HEK293T (cell line): ENCODE results near the gene EPHB2.

Experiments
- ARNT ChIP-seq: fragments of 450-650 bp; IDR thresholded peaks from 2 replicates; pipeline ENCODE4 v1.6.1; 2017; ENCODE audit warnings: mild to moderate bottlenecking
- CTBP1 ChIP-seq: fragments of 450-650 bp; IDR thresholded peaks from 2 replicates; pipeline ENCODE4 v1.6.1; 2016; ENCODE audit warnings: borderline replicate concordance
- FOXM1 ChIP-seq: fragments of 450-650 bp; IDR thresholded peaks from 2 replicates; pipeline ENCODE4 v1.6.1; 2017; ENCODE audit warnings: mild to moderate bottlenecking, borderline replicate concordance
- HDGF ChIP-seq: fragments of 450-650 bp; IDR thresholded peaks from 2 replicates; pipeline ENCODE4 v1.6.1; 2017; ENCODE audit warnings: antibody characterized with exemption, borderline replicate concordance

GRCh38 chr1:22784317-22784716 lies 73.7 kb downstream of the EPHB2 start:
- no peak for TF ChIP-seq HDGF
- TF ChIP-seq ARNT = no peak
- no peak for TF ChIP-seq FOXM1
- no peak for TF ChIP-seq CTBP1
